NOMO-1 (cell line): ENCODE measurements around the gene FARP1.

Experiments
- DNase-seq, 2 experiments: peaks; one replicate each; lab custom pipeline; 2025; ENCODE audit not compliant: unreplicated experiment in 2 of 2; lab: John Stamatoyannopoulos, UW

Gene FARP1

GRCh38 chr13:98301721-98302120 is 158.8 kb downstream of the FARP1 start:
- DNase-seq, result no peak

- no peak for DNase-seq
These were observed 161.0 kb downstream of the FARP1 start for GRCh38 chr13:98303858-98304257.

GRCh38 chr13:98305670-98306069 is 162.8 kb downstream of the FARP1 start:
- no peak for DNase-seq

- DNase-seq, result no peak
These were observed 164.7 kb downstream of the FARP1 start for GRCh38 chr13:98307463-98308085.

- DNase-seq, result no peak
These were observed 165.4 kb downstream of the FARP1 start for GRCh38 chr13:98308086-98308911.

GRCh38 chr13:98309569-98310335 is 166.9 kb downstream of the FARP1 start:
- DNase-seq, result no peak

- DNase-seq, result no peak
These were observed 167.7 kb downstream of the FARP1 start for GRCh38 chr13:98310485-98311199.

GRCh38 chr13:98311200-98311548 is 168.3 kb downstream of the FARP1 start:
- no peak for DNase-seq

GRCh38 chr13:98312606-98313005 is 169.7 kb downstream of the FARP1 start:
- no peak for DNase-seq

- no peak for DNase-seq
These were observed 170.4 kb downstream of the FARP1 start for GRCh38 chr13:98313023-98313921.

GRCh38 chr13:98313922-98314292 is 171.0 kb downstream of the FARP1 start:
- DNase-seq, result no peak

GRCh38 chr13:98315466-98315865 is 172.6 kb downstream of the FARP1 start:
- no peak for DNase-seq

- no peak for DNase-seq
These were observed 173.0 kb downstream of the FARP1 start for GRCh38 chr13:98315902-98316301.

- DNase-seq, result no peak
These were observed 174.8 kb downstream of the FARP1 start for GRCh38 chr13:98317573-98318171.

GRCh38 chr13:98318263-98318878 is 175.5 kb downstream of the FARP1 start:
- no peak for DNase-seq

GRCh38 chr13:98320561-98321105 is 177.7 kb downstream of the FARP1 start:
- DNase-seq, result no peak

- no peak for DNase-seq
These were observed 178.5 kb downstream of the FARP1 start for GRCh38 chr13:98321395-98321794.

- DNase-seq, result no peak
These were observed 179.3 kb downstream of the FARP1 start for GRCh38 chr13:98322091-98322718.

- no peak for DNase-seq
These were observed 181.2 kb downstream of the FARP1 start for GRCh38 chr13:98324105-98324504.
